NCI-H128 (cell line): ENCODE results near the gene ARMC3.

Experiments used
- DNase-seq: peaks from one replicate; lab custom pipeline; 2025; ENCODE audit not compliant: unreplicated experiment; lab: John Stamatoyannopoulos, UW

The ARMC3 gene

GRCh38 chr10:22992075-22992474 is 64.2 kb downstream of the ARMC3 start:
- DNase-seq = no peak

- DNase-seq = no peak
Measured at GRCh38 chr10:22992621-22993020, 64.8 kb downstream of the ARMC3 start.

- DNase-seq = no peak
Measured at GRCh38 chr10:22993314-22993713, 65.5 kb downstream of the ARMC3 start.

GRCh38 chr10:22997096-22997495 is 69.2 kb downstream of the ARMC3 start:
- no peak for DNase-seq

- DNase-seq = no peak
Measured at GRCh38 chr10:22998091-22998490, 70.2 kb downstream of the ARMC3 start.

- DNase-seq = no peak
Measured at GRCh38 chr10:22999942-23000341, 72.1 kb downstream of the ARMC3 start.

- no peak for DNase-seq
Measured at GRCh38 chr10:23001901-23002516, 74.2 kb downstream of the ARMC3 start.

- no peak for DNase-seq
Measured at GRCh38 chr10:23005150-23005549, 77.3 kb downstream of the ARMC3 start.

GRCh38 chr10:23013581-23014335 is 85.9 kb downstream of the ARMC3 start:
- DNase-seq = no peak

GRCh38 chr10:23015021-23015707 is 87.3 kb downstream of the ARMC3 start:
- no peak for DNase-seq

GRCh38 chr10:23016636-23017035 is 88.8 kb downstream of the ARMC3 start:
- DNase-seq = no peak

GRCh38 chr10:23019633-23020032 is 91.8 kb downstream of the ARMC3 start:
- DNase-seq = no peak

GRCh38 chr10:23021430-23021829 is 93.6 kb downstream of the ARMC3 start:
- DNase-seq = no peak

GRCh38 chr10:23024002-23024401 is 96.1 kb downstream of the ARMC3 start:
- DNase-seq = no peak

- no peak for DNase-seq
Measured at GRCh38 chr10:23031318-23031717, 103.5 kb downstream of the ARMC3 start.

GRCh38 chr10:23034790-23035189 is 106.9 kb downstream of the ARMC3 start:
- DNase-seq = no peak

GRCh38 chr10:23035569-23035968 is 107.7 kb downstream of the ARMC3 start:
- no peak for DNase-seq

GRCh38 chr10:23037152-23037551 is 109.3 kb downstream of the ARMC3 start:
- no peak for DNase-seq

GRCh38 chr10:23037561-23037960 is 109.7 kb downstream of the ARMC3 start:
- no peak for DNase-seq

GRCh38 chr10:23038172-23038571 is 110.3 kb downstream of the ARMC3 start:
- no peak for DNase-seq

GRCh38 chr10:23040002-23040401 is 112.1 kb downstream of the ARMC3 start:
- no peak for DNase-seq

GRCh38 chr10:23046027-23046426 is 118.2 kb downstream of the ARMC3 start:
- DNase-seq = no peak
